Adrenal gland (tissue), 5 donors: ENCODE results near the gene BCORL1.

Experiments
- POLR2A ChIP-seq, 2 donors: fragments of 450-650 bp; IDR thresholded peaks; one replicate each; pipeline ENCODE4 v1.6.1; 2017; ENCODE audit warnings: antibody characterized with exemption in 2 of 2, mild to moderate bottlenecking in 2 of 2, moderate library complexity in 1 of 2
- TF ChIP-seq, protein P1 (sequence below), 6 experiments: fragments of 450-650 bp in 4 of 6; fragments of 200-600 bp in 2 of 6; sonication (generic) in 1 of 6; IDR thresholded peaks; 1 replicate in 5 of 6; 2 replicates in 1 of 6; pipeline versions ENCODE4 v1.5.1 to v1.8.0; 2016 to 2021; ENCODE audit warnings: antibody characterized with exemption in 6 of 6, mild to moderate bottlenecking in 2 of 6, moderate library complexity in 1 of 6
- donor health status: DM: no; HTN: no; CAD: no.

GRCh38 chrX:130018143-130018542 lies 35.7 kb downstream of the BCORL1 start:
- TF ChIP-seq, protein P1, sequence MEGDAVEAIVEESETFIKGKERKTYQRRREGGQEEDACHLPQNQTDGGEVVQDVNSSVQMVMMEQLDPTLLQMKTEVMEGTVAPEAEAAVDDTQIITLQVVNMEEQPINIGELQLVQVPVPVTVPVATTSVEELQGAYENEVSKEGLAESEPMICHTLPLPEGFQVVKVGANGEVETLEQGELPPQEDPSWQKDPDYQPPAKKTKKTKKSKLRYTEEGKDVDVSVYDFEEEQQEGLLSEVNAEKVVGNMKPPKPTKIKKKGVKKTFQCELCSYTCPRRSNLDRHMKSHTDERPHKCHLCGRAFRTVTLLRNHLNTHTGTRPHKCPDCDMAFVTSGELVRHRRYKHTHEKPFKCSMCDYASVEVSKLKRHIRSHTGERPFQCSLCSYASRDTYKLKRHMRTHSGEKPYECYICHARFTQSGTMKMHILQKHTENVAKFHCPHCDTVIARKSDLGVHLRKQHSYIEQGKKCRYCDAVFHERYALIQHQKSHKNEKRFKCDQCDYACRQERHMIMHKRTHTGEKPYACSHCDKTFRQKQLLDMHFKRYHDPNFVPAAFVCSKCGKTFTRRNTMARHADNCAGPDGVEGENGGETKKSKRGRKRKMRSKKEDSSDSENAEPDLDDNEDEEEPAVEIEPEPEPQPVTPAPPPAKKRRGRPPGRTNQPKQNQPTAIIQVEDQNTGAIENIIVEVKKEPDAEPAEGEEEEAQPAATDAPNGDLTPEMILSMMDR (IDR thresholded peaks at IDR 0.05) = no peak
- TF ChIP-seq POLR2A (IDR thresholded peaks at IDR 0.05) = no peak
